GM12878 (cell line): ENCODE data around the gene RAB23. TPM values are rescaled to one million over a fixed set of nuclear protein-coding genes. Genes with fewer than 3 reads are reported as not detected.
"Not testable (repeated sequence)": the region's sequence is repeated elsewhere in the genome, so short reads cannot be mapped to it uniquely, and the experiment has no call there.

Source experiments
- ATAC-seq: fragments of 200-7000 bp; cut with Tn5 transposase; 3 replicates; pipeline ENCODE4 v1.9.1; 2020; ENCODE audit warnings: mild to moderate bottlenecking, moderate library complexity
- BruUV-seq: library from RNA; stranded (reverse); fragments of 400-500 nt; replicated peaks from 2 replicates; lab custom pipeline; 2021; lab: Mats Ljungman, UMichigan
- CTCF ChIA-PET: fragments of 300-600 bp; sonication (Branson Sonifier 250); formaldehyde crosslinking; extraction: SDS; loops from one replicate; lab custom pipeline; 2021; ENCODE audit warnings: inconsistent platforms; lab: Yijun Ruan, JAX
- POLR2A ChIA-PET: fragments of 350-600 bp; formaldehyde crosslinking; extraction: SDS; loops from one replicate; lab custom pipeline; 2021; ENCODE audit warnings: inconsistent platforms; lab: Charles Lee
- RAD21 ChIA-PET: fragments of 300-600 bp; sonication (Branson Sonifier 250); formaldehyde crosslinking; loops from one replicate; lab custom pipeline; 2023; ENCODE audit warnings: antibody characterized with exemption; ENCODE audit not compliant: unreplicated experiment; lab: Charles Lee
- SMC1A ChIA-PET: fragments of 300-600 bp; sonication (Branson Sonifier 250); formaldehyde crosslinking; loops from one replicate; lab custom pipeline; 2023; ENCODE audit not compliant: unreplicated experiment, uncharacterized antibody; lab: Charles Lee
- DNase-seq: peaks from one replicate; pipeline ENCODE4 v3.0.0-alpha.2; 2011; ENCODE audit warnings: low read depth, low spot score
- FAIRE-seq: peaks from 3 replicates; lab custom pipeline; 2011; peaks lifted over from hg19 to GRCh38; lab: Jason Lieb, UNC
- H2AFZ ChIP-seq: 2 replicates; pipeline ENCODE4 v1.6.0; 2011; ENCODE audit warnings: low read depth, low read length, control low read depth; ENCODE audit not compliant: control insufficient read depth
- H3K27ac ChIP-seq: 2 replicates; pipeline ENCODE4 v1.5.1; 2011; ENCODE audit warnings: control low read depth; ENCODE audit not compliant: control insufficient read depth, insufficient read depth
- H3K27me3 ChIP-seq, 2 experiments: replicated peaks in 1 of 2; 2 replicates each; pipeline versions ENCODE4 v1.6.0 to v1.6.1; 2011; ENCODE audit warnings: low read length in 1 of 2; ENCODE audit not compliant: control insufficient read depth in 2 of 2, insufficient read depth in 2 of 2
- H3K36me3 ChIP-seq, 2 experiments: 2 replicates each; pipeline ENCODE4 v1.5.1; 2011; ENCODE audit warnings: low read length in 1 of 2; ENCODE audit not compliant: control insufficient read depth in 2 of 2, insufficient read depth in 2 of 2
- H3K4me1 ChIP-seq: 2 replicates; pipeline ENCODE4 v1.6.1; 2011; ENCODE audit warnings: mild to moderate bottlenecking, low read length, moderate library complexity, mixed read lengths; ENCODE audit not compliant: control insufficient read depth, insufficient read depth
- H3K4me2 ChIP-seq: 2 replicates; pipeline ENCODE4 v1.6.0; 2011; ENCODE audit warnings: control low read depth; ENCODE audit not compliant: control insufficient read depth, insufficient read depth
- H3K4me3 ChIP-seq: fragments of 200-600 bp; sonication (generic); 2 replicates; pipeline ENCODE4 v1.5.1; 2016
- H3K79me2 ChIP-seq: 2 replicates; pipeline ENCODE4 v1.6.0; 2011; ENCODE audit warnings: low read length; ENCODE audit not compliant: control insufficient read depth, insufficient read depth
- H3K9ac ChIP-seq: 2 replicates; pipeline ENCODE4 v1.8.0; 2011; ENCODE audit warnings: low read length, control low read depth, mixed read lengths; ENCODE audit not compliant: control insufficient read depth, insufficient read depth
- H3K9me3 ChIP-seq: replicated peaks from 3 replicates; pipeline ENCODE4 v1.5.1; 2011; ENCODE audit warnings: mild to moderate bottlenecking, low read length; ENCODE audit not compliant: control insufficient read depth, insufficient read depth
- H4K20me1 ChIP-seq: 2 replicates; pipeline ENCODE4 v1.6.0; 2011; ENCODE audit not compliant: control insufficient read depth, insufficient read depth
- CEBPB ChIP-seq, 2 experiments: fragments of 150-350 bp in 1 of 2; IDR thresholded peaks; 2 replicates each; pipeline ENCODE4 v1.6.1; 2012 to 2014; ENCODE audit warnings: low read depth in 2 of 2, low read length in 2 of 2, borderline replicate concordance in 1 of 2, inconsistent platforms in 1 of 2
- CHD2 ChIP-seq: IDR thresholded peaks from 2 replicates; pipeline ENCODE4 v1.6.1; 2011; ENCODE audit warnings: low read depth, low read length, improper control_type of control experiment, borderline replicate concordance
- CHD4 ChIP-seq: fragments of 200-600 bp; sonication (generic); IDR thresholded peaks from 2 replicates; pipeline ENCODE4 v1.6.1; 2016; ENCODE audit warnings: mild to moderate bottlenecking
- HCFC1 ChIP-seq: fragments of 150-350 bp; IDR thresholded peaks from 2 replicates; pipeline ENCODE4 v1.6.1; 2014; ENCODE audit warnings: low read length
- PML ChIP-seq: IDR thresholded peaks from 2 replicates; pipeline ENCODE4 v1.6.1; 2012; ENCODE audit warnings: low read length, inconsistent platforms
- POLR2AphosphoS2 ChIP-seq: IDR thresholded peaks from 2 replicates; pipeline ENCODE4 v1.6.1; 2011; ENCODE audit warnings: low read depth, mild to moderate bottlenecking, low read length, improper control_type of control experiment, moderate library complexity
- SP1 ChIP-seq: IDR thresholded peaks from one replicate; pipeline ENCODE4 v1.6.1; 2011; ENCODE audit warnings: low read depth, low read length
- YBX1 ChIP-seq: fragments of 450-650 bp; IDR thresholded peaks from 2 replicates; pipeline ENCODE4 v1.6.1; 2016; ENCODE audit warnings: antibody characterized with exemption
- WGBS: methylation state at CpG from one replicate; pipeline ENCODE4 v1.1.6; 2016; ENCODE audit warnings: low lambda C conversion rate; ENCODE audit not compliant: insufficient replicate concordance, insufficient coverage; ENCODE audit errors: missing lambda C conversion rate; 5-methylcytosine and 5-hydroxymethylcytosine counted together
- in situ Hi-C: fragments of 300-500 bp; cut with MboI; formaldehyde crosslinking; loops from 9 replicates; pipeline ENCODE4 v1.14.3; 2018; ENCODE audit warnings: mixed read lengths
- intact Hi-C: fragments of 100-400 bp; cut with micrococcal nuclease; formaldehyde crosslinking; loops from one replicate; pipeline ENCODE4 v1.14.2; 2022; ENCODE audit not compliant: unreplicated experiment
- polyA plus RNA-seq, 11 experiments: library from polyadenylated mRNA; depleted of rRNA in 4 of 11; unstranded in 6 of 11; stranded (reverse) in 5 of 11; fragments of >200 nt; fragmentation: Nextera tagmentation in 4 of 11; fragmentation: Illumina TruSeq in 1 of 11; extraction: Ambion mirVana in 4 of 11; extraction: Trizol in 1 of 11; gene quantifications; 1 replicate in 1 of 11; 2 replicates in 10 of 11; pipeline versions ENCODE4 v1.2.1 to v1.2.3, GENCODE V29; 2011 to 2016; ENCODE audit warnings: inconsistent platforms in 2 of 11, missing spikeins in 2 of 11, low read depth in 1 of 11
- total RNA-seq, 4 experiments: library from RNA; depleted of rRNA in 3 of 4; stranded (reverse); fragments of >200 nt in 3 of 4; fragmentation: Illumina TruSeq in 1 of 4; extraction: Trizol in 1 of 4; gene quantifications; 2 replicates each; pipeline versions ENCODE4 v1.2.1 to v1.2.3, GENCODE V29; 2013 to 2021

The RAB23 gene
- total and polyA plus RNA-seq, 10 of the 15 experiments (the other 5 are each of a cell fraction or from before 2014, with no cell fraction given): 0.80 to 6.0 (median 3.1) TPM

DNA sequence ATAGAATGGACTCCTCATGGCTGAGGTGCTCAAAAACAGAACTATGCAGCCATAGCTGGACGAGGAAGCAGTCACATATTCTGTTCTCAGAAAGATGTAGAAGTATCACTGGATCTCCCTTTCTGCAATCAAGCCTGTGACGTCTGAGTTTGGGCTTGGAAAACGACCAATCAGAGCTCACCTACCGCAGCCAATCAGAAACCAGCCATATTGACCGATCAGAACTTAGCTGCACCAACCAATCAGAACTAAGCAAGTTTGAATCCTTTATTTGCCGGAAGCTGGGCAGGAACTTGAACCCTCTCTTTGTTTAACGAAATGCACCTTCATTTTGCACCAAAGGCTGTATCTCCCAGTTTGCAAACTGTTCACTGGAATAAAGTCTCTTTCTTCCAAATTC, 21.8 kb upstream of the RAB23 start:
- no TSS peak for BruUV-seq
- FAIRE-seq: no peak

DNA sequence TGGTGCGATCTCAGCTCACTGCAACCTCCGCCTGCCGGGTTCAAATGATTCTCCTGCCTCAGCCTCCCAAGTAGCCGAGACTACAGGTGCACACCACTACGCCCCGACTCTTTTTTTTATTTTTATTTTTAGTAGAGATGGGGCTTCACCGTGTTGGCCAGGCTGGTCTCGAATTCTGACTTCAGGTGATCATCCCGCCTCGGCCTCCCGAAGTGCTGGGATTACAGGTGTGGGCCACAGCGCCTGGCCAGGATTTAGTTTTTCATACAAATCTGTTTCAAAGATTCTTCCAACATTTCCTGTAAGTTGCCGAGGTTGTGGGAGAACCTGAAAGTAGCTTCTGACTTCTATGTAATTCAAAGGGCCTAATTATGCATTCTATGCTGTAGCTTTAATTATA, 21.4 kb upstream of the RAB23 start:
- H2AFZ ChIP-seq, DNase-seq, H3K79me2 ChIP-seq, POLR2A ChIA-PET, H3K4me2 ChIP-seq, H3K36me3 ChIP-seq, CTCF ChIA-PET, H3K27ac ChIP-seq, BruUV-seq, SMC1A ChIA-PET, H3K9me3 ChIP-seq, H3K27me3 ChIP-seq, H3K4me3 ChIP-seq, H3K9ac ChIP-seq, ATAC-seq, intact Hi-C loops, RAD21 ChIA-PET, H3K4me1 ChIP-seq, H4K20me1 ChIP-seq, FAIRE-seq, in situ Hi-C loops: not testable (repeated sequence)
- 75% methylated on average over 13 of the region's 13 CpGs for WGBS

More for the DNA sequence above, 21.8 kb upstream of the RAB23 start:
- intact Hi-C loops (no loop called here), in situ Hi-C loops (no loop called here)
- no peak overlapping the region for H3K4me3 ChIP-seq
- no peak overlapping the region for H2AFZ ChIP-seq
- ChIA-PET CTCF (interaction anchor here (1.5 kb wide), 1 partner anchor 10 kb away, joined by 4 read pairs; no protein-coding TSS in a partner anchor), SMC1A (no interaction called here), RAD21 (no interaction called here)
- H3K9ac ChIP-seq: no peak overlapping the region
- no peak for ATAC-seq
- H3K36me3 ChIP-seq: no peaks in the 10 kb centered on the region
- no peak for TF ChIP-seq HCFC1
- TF ChIP-seq CHD2: no peak
- no peak for TF ChIP-seq SP1
- TF ChIP-seq CHD4: no peak
- TF ChIP-seq POLR2AphosphoS2: no peak
- TF ChIP-seq CEBPB (IDR thresholded peaks at IDR 0.05; ENCODE audit: borderline replicate concordance in 1 of 2, low read depth in 2 of 2, low read length in 2 of 2): no peak
- no peak for TF ChIP-seq YBX1
- TF ChIP-seq PML: no peak
- TF ChIP-seq, all 136 proteins: peak for 0
- H4K20me1 ChIP-seq: no peaks in the 10 kb centered on the region
- H3K4me1 ChIP-seq: no peaks in the 10 kb centered on the region
- no peaks in the 10 kb centered on the region for H3K79me2 ChIP-seq
- no peaks in the 10 kb centered on the region for H3K9me3 ChIP-seq
- no peak overlapping the region for H3K27ac ChIP-seq
- POLR2A ChIA-PET: no interaction called here
- 58% methylated on average over 7 of the region's 7 CpGs for WGBS
- H3K27me3 ChIP-seq: no peaks in the 10 kb centered on the region
- DNase-seq: no peak
- no peak overlapping the region for H3K4me2 ChIP-seq
